ENCODE results near the gene PLCB1.
A peak's percentile ranks its signal among the peaks of the same experiment; 100 is the strongest.

PLCB1 gene

GRCh38 chr20:8225658-8226057 lies 93.6 kb downstream of the PLCB1 start:
- no peak overlapping the region for H3K4me3 ChIP-seq (replicated peaks; ENCODE audit: low read depth, low read length)

DNA sequence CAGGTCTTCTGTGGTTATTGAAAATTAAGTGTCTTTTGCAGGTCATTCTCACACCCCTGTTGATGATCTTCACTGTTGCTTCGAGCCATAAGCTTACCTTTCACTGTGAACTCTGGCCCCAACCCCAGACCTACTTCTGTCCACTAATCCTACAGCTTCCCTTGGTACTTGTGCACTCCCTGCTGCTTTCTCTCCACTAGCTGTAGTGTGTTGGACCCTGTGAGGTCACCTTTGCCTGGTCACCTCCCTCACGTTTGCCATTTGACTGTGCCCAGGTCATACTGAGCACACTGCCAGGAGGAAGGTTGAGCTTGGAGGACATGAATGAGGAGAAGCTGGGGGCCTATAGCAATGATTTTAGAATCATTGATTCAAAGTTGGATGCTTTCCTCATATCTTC lies 94.0 kb downstream of the PLCB1 start:
- TF ChIP-seq, protein P1, sequence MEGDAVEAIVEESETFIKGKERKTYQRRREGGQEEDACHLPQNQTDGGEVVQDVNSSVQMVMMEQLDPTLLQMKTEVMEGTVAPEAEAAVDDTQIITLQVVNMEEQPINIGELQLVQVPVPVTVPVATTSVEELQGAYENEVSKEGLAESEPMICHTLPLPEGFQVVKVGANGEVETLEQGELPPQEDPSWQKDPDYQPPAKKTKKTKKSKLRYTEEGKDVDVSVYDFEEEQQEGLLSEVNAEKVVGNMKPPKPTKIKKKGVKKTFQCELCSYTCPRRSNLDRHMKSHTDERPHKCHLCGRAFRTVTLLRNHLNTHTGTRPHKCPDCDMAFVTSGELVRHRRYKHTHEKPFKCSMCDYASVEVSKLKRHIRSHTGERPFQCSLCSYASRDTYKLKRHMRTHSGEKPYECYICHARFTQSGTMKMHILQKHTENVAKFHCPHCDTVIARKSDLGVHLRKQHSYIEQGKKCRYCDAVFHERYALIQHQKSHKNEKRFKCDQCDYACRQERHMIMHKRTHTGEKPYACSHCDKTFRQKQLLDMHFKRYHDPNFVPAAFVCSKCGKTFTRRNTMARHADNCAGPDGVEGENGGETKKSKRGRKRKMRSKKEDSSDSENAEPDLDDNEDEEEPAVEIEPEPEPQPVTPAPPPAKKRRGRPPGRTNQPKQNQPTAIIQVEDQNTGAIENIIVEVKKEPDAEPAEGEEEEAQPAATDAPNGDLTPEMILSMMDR (IDR thresholded peaks at IDR 0.05; ENCODE audit: insufficient read depth, low read length, poor library complexity, severe bottlenecking): no peak
- no peak for DNase-seq (ENCODE audit: extremely low read depth, insufficient read length)
- no peak overlapping the region for H3K4me3 ChIP-seq (replicated peaks; ENCODE audit: low read depth, low read length)
- H3K27me3 ChIP-seq (replicated peaks; ENCODE audit: control insufficient read depth, insufficient read depth, low read length): no peaks in the 10 kb centered on the region
- H3K36me3 ChIP-seq (ENCODE audit: control insufficient read depth, insufficient read depth, low read length): no peaks in the 10 kb centered on the region

More at GRCh38 chr20:8225658-8226057, 93.6 kb downstream of the PLCB1 start:
- no peaks in the 10 kb centered on the region for H3K27me3 ChIP-seq (replicated peaks; ENCODE audit: control insufficient read depth, insufficient read depth, low read length)
- TF ChIP-seq, protein P1 (IDR thresholded peaks at IDR 0.05; ENCODE audit: insufficient read depth, low read length, poor library complexity, severe bottlenecking): no peak
- DNase-seq (ENCODE audit: extremely low read depth, insufficient read length): no peak
- H3K36me3 ChIP-seq (ENCODE audit: control insufficient read depth, insufficient read depth, low read length): no peaks in the 10 kb centered on the region

DNA sequence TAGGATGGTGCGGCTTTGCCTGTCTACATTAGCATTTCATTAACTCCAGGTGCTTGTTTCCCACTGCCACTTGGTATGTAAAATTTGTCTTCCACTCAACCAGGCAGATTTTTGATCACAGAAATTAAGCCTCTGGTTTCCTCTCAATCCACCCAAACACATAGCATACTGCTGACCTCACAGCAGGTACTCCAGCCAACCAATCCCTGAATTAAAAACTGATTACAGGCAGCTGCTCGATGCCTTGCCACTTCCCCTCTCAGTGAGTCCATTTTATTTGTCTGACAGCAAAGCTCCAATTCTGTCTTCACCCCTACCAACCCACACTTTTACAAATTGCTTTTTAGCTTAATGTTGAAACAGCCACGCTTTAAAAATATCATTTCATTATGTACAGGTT lies 95.2 kb downstream of the PLCB1 start:
- TF ChIP-seq, protein P1 (IDR thresholded peaks at IDR 0.05; ENCODE audit: insufficient read depth, low read length, poor library complexity, severe bottlenecking): no peak
- Histone ChIP-seq H3K4me3 (replicated peaks; ENCODE audit: low read depth, low read length) (no peak overlapping the region), H3K36me3 (ENCODE audit: control insufficient read depth, insufficient read depth, low read length) (no peaks in the 10 kb centered on the region), H3K27me3 (replicated peaks; ENCODE audit: control insufficient read depth, insufficient read depth, low read length) (no peaks in the 10 kb centered on the region)
- no peak for DNase-seq (ENCODE audit: extremely low read depth, insufficient read length)

DNA sequence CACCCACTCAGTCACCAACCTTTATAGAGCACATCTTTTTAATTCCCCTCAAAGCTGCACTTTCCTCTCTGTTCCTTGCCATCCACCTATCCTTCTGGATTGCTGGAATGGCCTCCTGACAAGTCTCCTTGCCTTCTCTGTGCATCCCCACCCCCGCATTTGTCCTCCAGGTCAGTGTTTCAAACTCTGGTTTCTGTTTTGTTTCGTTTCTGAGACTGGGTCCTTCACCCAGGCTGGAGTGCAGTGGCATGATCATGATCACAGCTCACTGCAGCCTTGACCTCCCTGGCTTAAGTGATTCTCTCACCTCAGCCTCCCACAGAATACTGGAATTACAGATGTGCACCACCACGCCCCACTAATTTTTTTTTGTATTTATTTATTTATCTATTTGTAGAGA lies 96.2 kb downstream of the PLCB1 start:
- Histone ChIP-seq H3K4me3 (replicated peaks; ENCODE audit: low read depth, low read length) (no peak overlapping the region), H3K36me3 (ENCODE audit: control insufficient read depth, insufficient read depth, low read length) (no peaks in the 10 kb centered on the region), H3K27me3 (replicated peaks; ENCODE audit: control insufficient read depth, insufficient read depth, low read length) (no peaks in the 10 kb centered on the region)
- TF ChIP-seq, protein P1 (IDR thresholded peaks at IDR 0.05; ENCODE audit: insufficient read depth, low read length, poor library complexity, severe bottlenecking): no peak
- peak; percentile 16 for DNase-seq (ENCODE audit: extremely low read depth, insufficient read length)

DNA sequence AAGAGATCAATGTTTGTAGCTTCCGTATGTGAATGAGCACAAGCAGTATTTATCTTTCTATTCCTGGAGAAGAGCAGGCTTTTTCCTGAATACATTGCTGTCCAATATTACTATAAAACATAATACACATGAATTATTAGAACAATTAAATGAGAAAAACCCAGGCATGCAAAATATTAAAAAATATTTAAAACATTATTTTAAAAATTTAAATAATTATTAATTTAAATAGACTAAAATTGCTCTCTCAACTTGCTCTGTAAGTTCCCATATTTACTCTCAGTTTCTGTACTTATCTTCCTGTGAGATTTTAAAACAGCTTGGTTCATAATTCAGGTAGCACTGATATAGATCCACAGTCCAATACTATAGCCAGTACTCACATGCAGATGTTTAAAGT lies 97.0 kb downstream of the PLCB1 start:
- H3K36me3 ChIP-seq (ENCODE audit: control insufficient read depth, insufficient read depth, low read length): no peaks in the 10 kb centered on the region
- H3K27me3 ChIP-seq (replicated peaks; ENCODE audit: control insufficient read depth, insufficient read depth, low read length): no peaks in the 10 kb centered on the region
- no peak overlapping the region for H3K4me3 ChIP-seq (replicated peaks; ENCODE audit: low read depth, low read length)
- no peak for DNase-seq (ENCODE audit: extremely low read depth, insufficient read length)
- TF ChIP-seq, protein P1 (IDR thresholded peaks at IDR 0.05; ENCODE audit: insufficient read depth, low read length, poor library complexity, severe bottlenecking): no peak

DNA sequence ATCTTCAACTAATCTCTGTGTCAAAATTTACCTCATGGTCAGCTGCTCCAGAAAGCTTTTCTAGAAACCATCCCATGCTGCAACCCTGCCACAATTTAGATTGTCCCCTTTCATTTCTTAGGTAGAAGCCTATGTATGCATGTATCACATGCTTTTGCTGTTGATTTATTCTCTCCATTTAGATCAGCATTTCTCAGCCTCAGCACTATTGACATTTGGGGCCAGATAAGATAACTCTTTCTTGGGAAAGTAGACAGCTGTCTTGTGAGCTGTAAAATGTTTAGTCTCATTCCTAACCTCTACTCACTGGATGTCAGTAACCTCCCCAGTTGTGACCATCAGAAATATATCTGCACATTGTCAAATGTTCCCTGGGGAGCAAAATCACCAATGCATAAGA lies 99.0 kb downstream of the PLCB1 start:
- TF ChIP-seq, protein P1 (IDR thresholded peaks at IDR 0.05; ENCODE audit: insufficient read depth, low read length, poor library complexity, severe bottlenecking): no peak
- H3K27me3 ChIP-seq (replicated peaks; ENCODE audit: control insufficient read depth, insufficient read depth, low read length): no peaks in the 10 kb centered on the region
- DNase-seq (ENCODE audit: extremely low read depth, insufficient read length): no peak
- H3K4me3 ChIP-seq (replicated peaks; ENCODE audit: low read depth, low read length): no peak overlapping the region
- no peaks in the 10 kb centered on the region for H3K36me3 ChIP-seq (ENCODE audit: control insufficient read depth, insufficient read depth, low read length)

Measured in GM06990 (cell line).